ENCODE data around the gene DLX3. TPM values are rescaled to one million over a fixed set of nuclear protein-coding genes. Genes with fewer than 3 reads are reported as not detected.

Gene DLX3
- polyA plus RNA-seq, 1 of the 3 experiments (the other 2 are of a cell fraction): not detected

- DNase-seq: no peak
These were observed 10.2 kb downstream of the DLX3 start for GRCh38 chr17:49984776-49985175.

GRCh38 chr17:49984283-49984682 is 10.7 kb downstream of the DLX3 start:
- Histone ChIP-seq H3F3A (replicated peaks; ENCODE audit: insufficient read depth) (peaks cover 7% of the 10 kb centered on the region), H3K27me3 (ENCODE audit: insufficient read depth) (peaks cover 74% of the 10 kb centered on the region), H3K9me3 (no peaks in the 10 kb centered on the region), H3K36me3 (replicated peaks in 1 of 2; ENCODE audit: control insufficient read depth in 1 of 2, insufficient read depth in 2 of 2, low read length in 1 of 2) (no peaks in the 10 kb centered on the region), H3K9ac (no peak overlapping the region), H3K79me2 (ENCODE audit: insufficient read depth) (no peaks in the 10 kb centered on the region), H3K4me2 (no peak overlapping the region), H3K4me3 (ENCODE audit: low read depth in 2 of 2, low read length in 1 of 2) (no peak overlapping the region), H3K4me1 (ENCODE audit: control insufficient read depth in 1 of 2, insufficient read depth in 2 of 2, low read depth in 1 of 2, low read length in 1 of 2) (no peaks in the 10 kb centered on the region; a peak in 1 of 4 replicates), H2AFZ (ENCODE audit: low read depth) (no peak overlapping the region), H3K27ac (ENCODE audit: low read depth in 2 of 2, low read length in 1 of 2) (no peak overlapping the region), H3K9me2 (no peaks in the 10 kb centered on the region), H4K20me1 (ENCODE audit: insufficient read depth) (no peaks in the 10 kb centered on the region)
- peak; percentile 22 for DNase-seq
- POLR2A ChIA-PET: no interaction called here
- WGBS (ENCODE audit: low lambda C conversion rate): 21% methylated on average over 3 of the region's 3 CpGs
- CTCF ChIA-PET: interaction anchor here (1.1 to 55.0 kb wide), 4 partner anchors 9 to 123 kb away, joined by 3 to 1665 read pairs (median 1225); partner anchors contain the start of genes DLX3, DLX4 and TAC4
- TF ChIP-seq FOSL2 (IDR thresholded peaks at IDR 0.05; ENCODE audit: borderline replicate concordance, low read depth) (no peak), CTCF (IDR thresholded peaks at IDR 0.05) (no peak), IRF3 (IDR thresholded peaks at IDR 0.05; ENCODE audit: low read depth, low read length) (no peak), USF1 (IDR thresholded peaks at IDR 0.05; ENCODE audit: borderline replicate concordance, low read depth) (no peak), USF2 (IDR thresholded peaks at IDR 0.05; ENCODE audit: borderline replicate concordance, low read depth, low read length) (no peak), EZH2phosphoT487 (IDR thresholded peaks at IDR 0.05; ENCODE audit: borderline replicate concordance, low read depth) (no peak)

More at GRCh38 chr17:49984776-49985175, 10.2 kb downstream of the DLX3 start:
- Histone ChIP-seq H3K4me3 (ENCODE audit: low read depth in 2 of 2, low read length in 1 of 2) (no peak overlapping the region), H2AFZ (ENCODE audit: low read depth) (no peak overlapping the region), H3K27ac (ENCODE audit: low read depth in 2 of 2, low read length in 1 of 2) (no peak overlapping the region), H4K20me1 (ENCODE audit: insufficient read depth) (no peaks in the 10 kb centered on the region), H3K9me2 (no peaks in the 10 kb centered on the region), H3K79me2 (ENCODE audit: insufficient read depth) (no peaks in the 10 kb centered on the region), H3K4me1 (ENCODE audit: control insufficient read depth in 1 of 2, insufficient read depth in 2 of 2, low read depth in 1 of 2, low read length in 1 of 2) (no peaks in the 10 kb centered on the region; a peak in 1 of 4 replicates), H3K9ac (no peak overlapping the region), H3K9me3 (no peaks in the 10 kb centered on the region), H3F3A (replicated peaks; ENCODE audit: insufficient read depth) (peaks cover 7% of the 10 kb centered on the region), H3K4me2 (no peak overlapping the region), H3K36me3 (replicated peaks in 1 of 2; ENCODE audit: control insufficient read depth in 1 of 2, insufficient read depth in 2 of 2, low read length in 1 of 2) (no peaks in the 10 kb centered on the region), H3K27me3 (ENCODE audit: insufficient read depth) (peaks cover 74% of the 10 kb centered on the region)
- TF ChIP-seq GABPA (IDR thresholded peaks at IDR 0.05; ENCODE audit: low read depth): no peak
- TF ChIP-seq RAD21 (IDR thresholded peaks at IDR 0.05; ENCODE audit: low read length): no peak
- TF ChIP-seq TCF12 (IDR thresholded peaks at IDR 0.05): no peak
- TF ChIP-seq FOXM1 (IDR thresholded peaks at IDR 0.05; ENCODE audit: low read depth): no peak
- TF ChIP-seq RCOR1 (IDR thresholded peaks at IDR 0.05; ENCODE audit: low read length): no peak
- TF ChIP-seq YY1 (IDR thresholded peaks at IDR 0.05; ENCODE audit: low read depth): no peak
- no peak for TF ChIP-seq SIN3A (IDR thresholded peaks at IDR 0.05; ENCODE audit: borderline replicate concordance, low read depth, low read length)
- TF ChIP-seq EZH2phosphoT487 (IDR thresholded peaks at IDR 0.05; ENCODE audit: borderline replicate concordance, low read depth): no peak
- no peak for TF ChIP-seq MEF2A (IDR thresholded peaks at IDR 0.05; ENCODE audit: borderline replicate concordance, low read depth)
- no peak for TF ChIP-seq TEAD4 (IDR thresholded peaks at IDR 0.05; ENCODE audit: borderline replicate concordance, insufficient read depth)
- no peak for TF ChIP-seq RXRA (IDR thresholded peaks at IDR 0.05; ENCODE audit: borderline replicate concordance, low read depth)
- no peak for TF ChIP-seq USF1 (IDR thresholded peaks at IDR 0.05; ENCODE audit: borderline replicate concordance, low read depth)
- no peak for TF ChIP-seq NRF1 (IDR thresholded peaks at IDR 0.05; ENCODE audit: low read depth, low read length)
- no peak for TF ChIP-seq USF2 (IDR thresholded peaks at IDR 0.05; ENCODE audit: borderline replicate concordance, low read depth, low read length)
- TF ChIP-seq EP300 (IDR thresholded peaks at IDR 0.05; ENCODE audit: borderline replicate concordance in 1 of 2, low read depth in 1 of 2, low read length in 1 of 2): no peak
- TF ChIP-seq FOSL2 (IDR thresholded peaks at IDR 0.05; ENCODE audit: borderline replicate concordance, low read depth): no peak
- TF ChIP-seq ELF1 (IDR thresholded peaks at IDR 0.05): no peak
- WGBS (ENCODE audit: low lambda C conversion rate): 5% methylated on average over 2 of the region's 2 CpGs
- CTCF ChIA-PET: interaction anchor here (1.1 to 55.0 kb wide), 4 partner anchors 8 to 123 kb away, joined by 3 to 1665 read pairs (median 1225); partner anchors contain the start of genes DLX3, DLX4 and TAC4
- POLR2A ChIA-PET: no interaction called here
